Prostate gland (tissue), 2 donors: ENCODE results near the gene SARDH.

Source experiments
- POLR2A ChIP-seq: fragments of 450-650 bp; IDR thresholded peaks from one replicate; pipeline ENCODE4 v1.6.1; 2016; ENCODE audit warnings: antibody characterized with exemption, mild to moderate bottlenecking
- TF ChIP-seq, protein P1 (sequence below), 4 experiments: fragments of 200-600 bp in 2 of 4; fragments of 450-650 bp in 2 of 4; sonication (generic) in 2 of 4; IDR thresholded peaks; 1 replicate in 3 of 4; 2 replicates in 1 of 4; pipeline ENCODE4 v1.5.1; 2016 to 2019; ENCODE audit warnings: antibody characterized with exemption in 4 of 4, mild to moderate bottlenecking in 2 of 4, moderate library complexity in 2 of 4

DNA sequence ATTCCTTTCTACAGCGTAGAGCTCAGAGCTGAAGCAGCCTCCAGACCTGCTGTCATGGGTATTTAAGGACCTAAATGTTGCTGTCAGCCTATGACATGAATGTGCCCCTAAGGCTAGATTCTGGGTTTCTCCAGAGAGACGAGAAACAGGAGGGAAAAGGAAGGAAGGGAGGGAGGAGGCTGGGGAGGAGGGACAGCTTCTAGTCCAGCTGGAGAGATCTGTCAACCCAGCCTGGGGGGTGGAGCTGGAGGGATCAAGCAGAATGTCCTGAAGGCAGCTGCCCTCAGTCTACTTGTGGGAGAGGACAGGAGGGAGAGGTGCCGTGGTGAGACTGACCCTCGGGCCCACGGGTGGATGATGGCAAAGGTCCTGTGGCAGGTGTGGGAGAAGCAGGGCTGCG, 103.1 kb downstream of the SARDH start:
- TF ChIP-seq, protein P1, sequence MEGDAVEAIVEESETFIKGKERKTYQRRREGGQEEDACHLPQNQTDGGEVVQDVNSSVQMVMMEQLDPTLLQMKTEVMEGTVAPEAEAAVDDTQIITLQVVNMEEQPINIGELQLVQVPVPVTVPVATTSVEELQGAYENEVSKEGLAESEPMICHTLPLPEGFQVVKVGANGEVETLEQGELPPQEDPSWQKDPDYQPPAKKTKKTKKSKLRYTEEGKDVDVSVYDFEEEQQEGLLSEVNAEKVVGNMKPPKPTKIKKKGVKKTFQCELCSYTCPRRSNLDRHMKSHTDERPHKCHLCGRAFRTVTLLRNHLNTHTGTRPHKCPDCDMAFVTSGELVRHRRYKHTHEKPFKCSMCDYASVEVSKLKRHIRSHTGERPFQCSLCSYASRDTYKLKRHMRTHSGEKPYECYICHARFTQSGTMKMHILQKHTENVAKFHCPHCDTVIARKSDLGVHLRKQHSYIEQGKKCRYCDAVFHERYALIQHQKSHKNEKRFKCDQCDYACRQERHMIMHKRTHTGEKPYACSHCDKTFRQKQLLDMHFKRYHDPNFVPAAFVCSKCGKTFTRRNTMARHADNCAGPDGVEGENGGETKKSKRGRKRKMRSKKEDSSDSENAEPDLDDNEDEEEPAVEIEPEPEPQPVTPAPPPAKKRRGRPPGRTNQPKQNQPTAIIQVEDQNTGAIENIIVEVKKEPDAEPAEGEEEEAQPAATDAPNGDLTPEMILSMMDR (IDR thresholded peaks at IDR 0.05) = no peak
- no peak for TF ChIP-seq POLR2A
